HUES48 (cell line): ENCODE data around the gene ATG7.

Experiments
- H3K27ac ChIP-seq: one replicate; pipeline ENCODE4 v1.7.0; 2013; ENCODE audit warnings: low read depth, low read length, inconsistent platforms
- H3K27me3 ChIP-seq: 2 replicates; pipeline ENCODE4 v1.6.1; 2013; ENCODE audit warnings: mild to moderate bottlenecking, low read length; ENCODE audit not compliant: control insufficient read depth, insufficient read depth
- H3K36me3 ChIP-seq: 2 replicates; pipeline ENCODE4 v1.6.1; 2013; ENCODE audit warnings: low read length; ENCODE audit not compliant: control insufficient read depth, insufficient read depth
- H3K4me1 ChIP-seq: 2 replicates; pipeline ENCODE4 v1.6.1; 2013; ENCODE audit warnings: mild to moderate bottlenecking, low read length; ENCODE audit not compliant: control insufficient read depth, insufficient read depth
- H3K4me3 ChIP-seq: 2 replicates; pipeline ENCODE4 v1.5.1; 2013; ENCODE audit warnings: mild to moderate bottlenecking, low read depth, low read length
- H3K9ac ChIP-seq: 2 replicates; pipeline ENCODE4 v1.6.1; 2013; ENCODE audit warnings: mild to moderate bottlenecking, low read depth, low read length, moderate library complexity
- H3K9me3 ChIP-seq: 2 replicates; pipeline ENCODE4 v1.6.1; 2013; ENCODE audit warnings: low read length; ENCODE audit not compliant: control insufficient read depth, insufficient read depth

ATG7 gene

GRCh38 chr3:11556851-11557644 is 284.9 kb downstream of the ATG7 start:
- H3K4me3 ChIP-seq = no peak overlapping the region
- H3K9ac ChIP-seq = no peak overlapping the region
- 0 out of 2 replicates have a peak, but pooled peaks cover 2% of the 10 kb centered on the region for H3K4me1 ChIP-seq
- H3K27me3 ChIP-seq = no peaks in the 10 kb centered on the region
- no peaks in the 10 kb centered on the region for H3K9me3 ChIP-seq
- H3K27ac ChIP-seq = no peak overlapping the region
- H3K36me3 ChIP-seq = peaks cover 42% of the 10 kb centered on the region

GRCh38 chr3:11558002-11558401 is 285.8 kb downstream of the ATG7 start:
- Histone ChIP-seq H3K36me3 (peaks cover 49% of the 10 kb centered on the region), H3K4me3 (no peak overlapping the region), H3K9ac (no peak overlapping the region), H3K27me3 (no peaks in the 10 kb centered on the region), H3K9me3 (no peaks in the 10 kb centered on the region), H3K27ac (no peak overlapping the region), H3K4me1 (0 out of 2 replicates have a peak, but pooled peaks cover 2% of the 10 kb centered on the region)

DNA sequence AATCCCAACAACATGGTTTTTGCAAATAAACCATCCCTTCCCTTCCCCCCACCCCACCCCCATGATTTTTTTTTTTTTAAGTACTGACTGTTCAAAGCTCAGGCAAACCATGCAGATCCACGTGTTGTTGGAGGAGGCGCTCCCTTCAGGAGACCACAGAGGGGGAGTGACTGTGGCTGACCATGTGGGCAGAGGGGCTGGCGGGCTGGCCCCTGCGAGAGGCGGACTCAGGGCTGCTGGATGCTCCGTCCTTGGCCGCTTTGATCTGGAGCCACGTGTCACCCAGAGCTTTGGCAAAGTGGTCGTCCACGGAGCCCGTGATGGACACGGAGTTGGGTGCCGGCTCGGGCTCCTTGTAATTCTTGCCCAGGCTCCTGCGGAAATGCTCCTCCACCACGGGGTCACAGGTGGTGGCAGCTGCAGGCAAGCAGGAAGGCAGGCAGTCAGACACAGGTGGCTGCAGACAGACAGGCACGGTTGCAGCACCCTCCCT is 286.3 kb downstream of the ATG7 start:
- Histone ChIP-seq H3K27ac (no peak overlapping the region), H3K4me1 (0 out of 2 replicates have a peak, but pooled peaks cover 2% of the 10 kb centered on the region), H3K4me3 (no peak overlapping the region), H3K27me3 (no peaks in the 10 kb centered on the region), H3K36me3 (peaks cover 53% of the 10 kb centered on the region), H3K9ac (no peak overlapping the region), H3K9me3 (no peaks in the 10 kb centered on the region)

GRCh38 chr3:11558918-11559815 is 287.0 kb downstream of the ATG7 start:
- no peaks in the 10 kb centered on the region for H3K9me3 ChIP-seq
- 0 out of 2 replicates have a peak, but pooled peaks cover 2% of the 10 kb centered on the region for H3K4me1 ChIP-seq
- H3K27ac ChIP-seq = no peak overlapping the region
- no peaks in the 10 kb centered on the region for H3K27me3 ChIP-seq
- H3K9ac ChIP-seq = no peak overlapping the region
- no peak overlapping the region for H3K4me3 ChIP-seq
- H3K36me3 ChIP-seq = peaks cover 56% of the 10 kb centered on the region

DNA sequence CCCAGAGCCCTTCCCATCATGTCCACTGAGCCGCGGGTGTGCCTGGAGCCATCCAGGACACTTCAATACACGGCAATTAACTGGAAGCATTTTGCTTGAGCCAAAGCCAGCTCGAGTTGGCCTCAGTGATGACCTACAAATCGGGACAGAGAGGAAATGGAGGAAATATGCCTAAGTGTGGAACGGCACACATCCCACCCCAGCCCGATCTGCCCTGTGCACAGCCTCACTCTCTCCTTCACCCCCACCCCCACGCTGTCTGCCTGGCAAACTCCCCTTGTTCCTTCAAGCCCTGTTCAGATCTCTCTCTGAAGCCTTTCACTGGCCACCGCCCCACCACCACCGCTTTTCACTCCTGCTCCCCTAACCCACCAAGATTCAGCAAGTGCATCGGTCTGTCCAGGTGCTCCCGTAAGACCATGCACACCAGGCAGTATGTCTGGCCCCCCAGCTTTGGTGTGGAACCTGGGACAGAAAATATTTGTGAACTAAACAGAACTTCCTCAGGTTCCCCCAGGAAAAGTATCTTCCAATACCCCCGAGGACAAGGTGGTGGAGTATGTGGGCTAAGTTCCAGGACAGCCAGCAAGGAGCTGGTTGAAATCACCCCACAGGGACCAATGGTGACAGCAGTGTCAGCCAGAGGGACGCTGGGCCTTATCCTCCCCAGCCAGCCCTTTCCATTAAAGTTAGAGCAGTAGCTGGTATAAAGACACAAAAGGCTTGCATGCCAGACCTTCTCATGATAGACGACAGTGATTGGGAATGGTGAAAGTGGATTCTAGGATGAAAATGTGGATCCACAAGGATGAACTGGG is 287.8 kb downstream of the ATG7 start:
- Histone ChIP-seq H3K9me3 (no peaks in the 10 kb centered on the region), H3K9ac (no peak overlapping the region), H3K4me1 (0 out of 2 replicates have a peak, but pooled peaks cover 2% of the 10 kb centered on the region), H3K27ac (no peak overlapping the region), H3K36me3 (peaks cover 60% of the 10 kb centered on the region), H3K27me3 (no peaks in the 10 kb centered on the region), H3K4me3 (no peak overlapping the region)

DNA sequence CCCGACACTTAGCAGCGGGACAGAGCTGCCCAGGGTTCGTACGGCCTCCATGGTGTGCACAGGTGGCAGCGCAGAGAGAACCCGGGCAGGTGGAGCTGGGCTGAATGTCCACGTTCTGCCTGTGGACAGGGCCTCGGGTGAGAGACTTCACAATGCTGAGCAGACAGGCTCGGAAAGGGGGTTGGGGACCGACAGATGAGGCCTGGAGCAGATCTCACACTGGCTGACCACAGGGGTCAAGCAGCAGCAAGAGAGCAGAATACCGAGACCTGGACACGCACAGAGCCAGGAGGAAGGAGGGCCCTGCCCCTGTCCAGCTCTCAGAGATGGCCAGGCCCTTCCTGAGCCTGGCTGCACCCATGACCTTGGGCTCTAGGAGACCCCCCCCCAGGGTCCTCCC is 288.5 kb downstream of the ATG7 start:
- Histone ChIP-seq H3K9ac (no peak overlapping the region), H3K36me3 (peaks cover 56% of the 10 kb centered on the region)

GRCh38 chr3:11562277-11562881 is 290.2 kb downstream of the ATG7 start:
- H3K9ac ChIP-seq = no peak overlapping the region
- no peaks in the 10 kb centered on the region for H3K9me3 ChIP-seq
- no peaks in the 10 kb centered on the region for H3K27me3 ChIP-seq

More for the DNA sequence above, 288.5 kb downstream of the ATG7 start:
- H3K27ac ChIP-seq = no peak overlapping the region
- no peak overlapping the region for H3K4me3 ChIP-seq
- no peaks in the 10 kb centered on the region for H3K9me3 ChIP-seq
- H3K27me3 ChIP-seq = no peaks in the 10 kb centered on the region
- 0 out of 2 replicates have a peak, but pooled peaks cover 2% of the 10 kb centered on the region for H3K4me1 ChIP-seq

GRCh38 chr3:11563159-11563864 is 291.1 kb downstream of the ATG7 start:
- Histone ChIP-seq H3K9ac (no peak overlapping the region), H3K36me3 (peaks cover 35% of the 10 kb centered on the region), H3K4me1 (no peaks in the 10 kb centered on the region), H3K9me3 (no peaks in the 10 kb centered on the region), H3K27me3 (no peaks in the 10 kb centered on the region), H3K4me3 (no peak overlapping the region), H3K27ac (no peak overlapping the region)

More at GRCh38 chr3:11562277-11562881, 290.2 kb downstream of the ATG7 start:
- Histone ChIP-seq H3K4me1 (0 out of 2 replicates have a peak, but pooled peaks cover under 1% of the 10 kb centered on the region), H3K4me3 (no peak overlapping the region), H3K27ac (no peak overlapping the region), H3K36me3 (peaks cover 43% of the 10 kb centered on the region)

DNA sequence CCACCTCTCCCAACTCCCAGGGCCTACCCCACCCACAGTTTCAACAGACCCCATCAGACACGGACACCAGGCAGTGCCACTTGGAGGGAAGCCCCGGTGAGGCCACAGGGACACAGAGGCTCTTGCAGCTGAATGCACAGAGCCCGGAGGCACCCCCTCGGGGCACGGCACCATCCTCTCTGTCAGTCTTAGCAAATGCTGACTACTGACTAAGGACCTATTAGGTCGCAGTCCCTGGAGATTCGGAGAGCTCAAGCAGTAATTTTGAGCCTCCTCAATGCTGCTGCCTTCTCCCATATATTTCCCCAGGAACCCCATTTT is 291.6 kb downstream of the ATG7 start:
- Histone ChIP-seq H3K27ac (no peak overlapping the region), H3K4me3 (no peak overlapping the region), H3K9ac (no peak overlapping the region), H3K4me1 (no peaks in the 10 kb centered on the region), H3K27me3 (no peaks in the 10 kb centered on the region), H3K9me3 (no peaks in the 10 kb centered on the region), H3K36me3 (peaks cover 31% of the 10 kb centered on the region)
